HG02938 (cell line): ENCODE data around the gene ZNF346.

Experiments used
- ATAC-seq: cut with Tn5 transposase; IDR thresholded peaks from one replicate; pipeline ENCODE4 v1.9.1; 2021; ENCODE audit warnings: mild to moderate bottlenecking, moderate library complexity; ENCODE audit not compliant: unreplicated experiment

ZNF346 gene

DNA sequence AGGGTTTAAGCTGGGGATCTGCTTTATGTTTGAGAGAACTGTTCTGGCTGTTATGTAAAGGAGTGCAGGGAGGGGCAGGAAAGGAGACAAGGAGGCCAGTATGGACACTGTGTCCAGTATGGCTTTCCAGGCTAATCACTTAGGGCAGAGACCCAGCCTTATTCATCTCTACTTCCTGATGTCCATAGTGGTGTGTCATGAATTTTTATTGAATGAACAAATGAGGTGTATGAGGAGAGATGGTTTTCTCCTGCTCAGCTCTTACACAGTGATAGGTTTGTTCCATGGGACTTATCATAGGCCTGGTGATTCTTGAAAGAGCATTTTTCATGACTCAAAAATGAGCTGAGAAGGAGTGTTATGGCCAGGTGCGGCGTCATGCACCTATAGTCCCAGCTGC, 43.7 kb downstream of the ZNF346 start:
- ATAC-seq = no peak

GRCh38 chr5:177067503-177067902, 45.0 kb downstream of the ZNF346 start:
- ATAC-seq = no peak

GRCh38 chr5:177070536-177071191, 48.2 kb downstream of the ZNF346 start:
- ATAC-seq = no peak

- peak; percentile 67 for ATAC-seq
Measured at GRCh38 chr5:177071666-177072385, 49.3 kb downstream of the ZNF346 start.

DNA sequence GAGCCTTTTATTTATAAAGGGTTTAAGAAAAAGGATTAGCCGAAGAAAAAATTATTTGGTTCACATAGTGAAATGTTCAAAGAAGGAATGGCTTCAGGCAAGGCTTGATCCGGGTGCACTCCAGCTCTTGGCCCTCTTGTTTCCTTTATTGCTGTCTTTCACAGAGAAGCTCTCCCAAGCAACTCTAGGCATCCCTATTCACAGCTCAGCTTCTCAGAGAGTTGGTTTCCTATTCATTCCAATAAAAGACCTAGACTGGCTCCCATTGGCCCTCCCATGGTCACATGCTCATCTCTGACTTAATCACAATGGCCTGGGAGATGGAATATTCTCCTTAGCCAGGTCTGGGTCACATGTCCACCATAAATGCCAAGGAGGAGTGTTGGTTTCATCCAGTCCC, 54.8 kb downstream of the ZNF346 start:
- no peak for ATAC-seq

DNA sequence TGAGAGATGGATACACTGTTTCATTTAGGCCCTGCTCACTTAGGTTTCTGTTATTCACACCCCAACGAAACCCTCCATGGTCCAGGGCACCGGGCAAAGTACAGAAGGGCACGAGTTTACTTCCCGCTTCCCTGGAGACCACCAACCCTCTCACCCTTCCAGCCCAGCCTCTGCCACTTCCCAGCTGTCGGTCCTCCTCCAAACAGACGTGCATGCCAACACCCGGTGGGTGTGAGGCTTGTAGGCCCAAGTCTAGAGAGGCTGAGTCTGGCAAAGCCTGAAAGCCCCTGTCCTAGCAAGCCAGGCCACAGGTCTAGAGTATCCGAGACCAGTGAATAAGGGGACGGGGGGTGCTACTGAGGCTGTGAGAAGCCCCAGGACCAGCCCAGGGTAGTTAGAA, 57.1 kb downstream of the ZNF346 start:
- no peak for ATAC-seq

DNA sequence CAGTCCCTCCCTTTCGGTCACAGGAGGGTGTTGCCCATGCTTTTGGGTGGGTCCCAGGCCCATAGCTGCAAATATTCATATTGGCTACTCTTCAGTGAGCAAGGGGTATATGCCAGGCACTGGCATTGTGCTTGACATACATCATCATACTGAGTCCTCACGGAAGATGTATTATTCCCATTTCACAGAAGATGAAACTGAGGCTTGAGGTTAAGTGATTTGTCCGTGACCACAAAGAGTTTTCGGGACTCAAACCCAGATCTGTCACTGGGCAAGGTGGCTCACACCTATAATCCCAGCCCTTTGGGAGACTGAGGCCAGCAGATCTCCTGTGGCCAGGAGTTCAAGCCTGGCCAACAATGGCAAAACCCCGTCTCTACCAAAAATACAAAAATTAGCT, 57.8 kb downstream of the ZNF346 start:
- ATAC-seq = no peak

DNA sequence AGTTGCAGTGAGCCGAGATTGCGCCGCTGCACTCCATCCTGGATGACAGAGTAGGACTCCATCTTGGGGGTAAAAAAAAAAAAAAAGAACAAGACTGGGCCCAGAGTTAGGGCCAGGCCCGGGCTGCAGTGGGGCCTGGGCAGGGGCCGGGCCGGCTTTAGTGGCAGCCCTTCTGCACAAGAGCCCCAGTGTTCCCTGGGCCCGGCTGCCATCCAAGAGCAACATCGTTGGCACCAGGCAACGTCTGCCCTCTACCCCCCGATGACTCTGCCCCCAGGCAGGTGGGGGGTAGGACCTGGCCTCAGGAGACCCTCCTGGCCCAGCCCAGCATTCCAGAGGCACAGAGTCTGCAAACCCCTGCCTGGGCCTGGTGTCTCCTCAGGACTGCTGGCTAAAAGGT, 59.4 kb downstream of the ZNF346 start:
- no peak for ATAC-seq

GRCh38 chr5:177083357-177083756, 60.9 kb downstream of the ZNF346 start:
- no peak for ATAC-seq

GRCh38 chr5:177084175-177084574, 61.7 kb downstream of the ZNF346 start:
- ATAC-seq = no peak

DNA sequence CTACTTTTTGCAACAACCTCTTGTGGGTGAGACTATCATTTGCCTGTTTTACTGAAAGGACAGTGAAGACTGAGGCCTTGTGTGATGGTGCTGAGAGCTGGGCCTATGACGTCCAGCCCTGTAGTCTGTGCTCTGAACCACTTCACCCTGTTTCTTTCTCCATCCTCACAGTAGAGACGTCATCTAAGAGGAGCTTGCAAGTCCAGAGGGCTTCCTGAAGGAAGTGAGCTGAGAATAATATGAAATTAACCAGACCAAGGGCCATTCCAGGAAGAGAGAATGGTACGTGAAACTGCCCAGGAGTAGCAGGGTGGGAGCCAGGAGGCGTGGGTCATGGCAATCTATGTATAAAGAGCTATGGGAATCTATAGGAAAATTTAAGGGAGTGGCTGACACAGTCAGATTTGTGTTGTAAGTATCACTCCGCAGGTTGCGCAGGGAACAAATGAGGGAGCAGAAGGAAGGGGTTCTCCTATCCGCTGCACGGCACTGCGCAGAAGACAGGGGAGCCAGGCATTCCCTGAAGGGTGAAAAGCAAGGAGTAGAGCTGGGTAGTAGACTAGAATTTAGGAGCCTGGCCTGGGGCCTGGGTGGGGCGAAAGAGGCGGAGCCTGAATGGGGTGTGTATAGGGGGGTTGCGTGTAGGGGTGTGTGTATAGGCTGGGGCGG, 63.6 kb downstream of the ZNF346 start:
- no peak for ATAC-seq

- ATAC-seq = peak; percentile 63
Measured at GRCh38 chr5:177086654-177087397, 64.3 kb downstream of the ZNF346 start, which contains the start of gene FGFR4. Gene FGFR4 (plus strand): TSS chr5:177086915. CDS start chr5:177089603, 2,688 bp downstream.

- no peak for ATAC-seq
Measured at GRCh38 chr5:177087398-177088005, 65.0 kb downstream of the ZNF346 start.

- no peak for ATAC-seq
Measured at GRCh38 chr5:177089127-177089526, 66.6 kb downstream of the ZNF346 start.

DNA sequence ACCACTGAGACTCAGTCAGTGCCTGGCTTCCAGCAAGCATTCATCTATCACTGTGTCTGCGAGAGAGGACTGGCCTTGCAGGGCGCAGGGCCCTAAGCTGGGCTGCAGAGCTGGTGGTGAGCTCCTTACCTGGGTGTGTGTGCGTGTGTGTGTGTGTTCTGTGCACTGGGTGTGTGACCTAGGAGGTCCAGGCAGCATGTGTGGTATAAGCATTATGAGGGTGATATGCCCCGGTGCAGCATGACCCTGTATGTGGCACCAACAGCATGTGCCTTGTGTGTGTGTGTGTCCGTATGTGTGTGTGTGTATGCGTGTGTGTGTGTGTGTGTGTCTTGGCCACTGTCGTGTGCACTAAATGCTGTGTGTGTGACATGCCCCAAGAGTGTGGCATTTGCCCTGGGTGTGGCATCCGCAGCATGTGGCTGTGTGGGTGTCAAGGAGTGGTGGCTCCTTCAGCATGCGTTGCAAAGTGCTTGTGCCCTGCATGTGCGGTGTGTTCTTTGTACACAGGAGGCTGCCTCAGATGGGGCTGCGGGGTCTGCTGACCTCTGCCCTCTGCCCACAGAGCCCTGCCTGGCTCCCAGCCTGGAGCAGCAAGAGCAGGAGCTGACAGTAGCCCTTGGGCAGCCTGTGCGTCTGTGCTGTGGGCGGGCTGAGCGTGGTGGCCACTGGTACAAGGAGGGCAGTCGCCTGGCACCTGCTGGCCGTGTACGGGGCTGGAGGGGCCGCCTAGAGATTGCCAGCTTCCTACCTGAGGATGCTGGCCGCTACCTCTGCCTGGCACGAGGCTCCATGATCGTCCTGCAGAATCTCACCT, 67.5 kb downstream of the ZNF346 start:
- no peak for ATAC-seq

- ATAC-seq = no peak
Measured at GRCh38 chr5:177090813-177091212, 68.3 kb downstream of the ZNF346 start.

DNA sequence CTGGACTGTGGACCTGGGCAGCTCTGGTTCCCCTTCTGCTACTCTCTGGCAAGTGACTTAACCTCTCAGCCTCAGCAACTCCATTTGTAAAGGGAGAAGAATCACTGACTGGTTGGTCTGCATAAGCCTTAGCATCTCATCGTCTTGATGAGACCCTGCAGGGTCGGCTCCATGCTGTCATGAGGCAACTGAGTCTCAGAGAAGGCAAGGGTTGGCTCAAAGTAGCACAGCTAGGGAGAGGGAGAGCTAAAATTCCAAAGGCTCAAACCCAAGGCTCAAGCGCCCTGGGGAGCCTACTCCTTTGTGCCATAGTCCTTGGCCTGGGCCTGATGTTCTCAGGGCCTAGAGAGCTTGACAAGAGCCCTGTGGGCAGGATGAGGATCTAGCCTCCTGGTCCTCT, 68.7 kb downstream of the ZNF346 start:
- ATAC-seq = no peak

- no peak for ATAC-seq
Measured at GRCh38 chr5:177092178-177093081, 69.9 kb downstream of the ZNF346 start.
